ENCODE data around the gene FBRSL1. TPM values are rescaled to one million over a fixed set of nuclear protein-coding genes. Genes with fewer than 3 reads are reported as not detected.

The FBRSL1 gene
- total RNA-seq, 2 donors from 2014 or later: 20.2 to 22.5 TPM

DNA sequence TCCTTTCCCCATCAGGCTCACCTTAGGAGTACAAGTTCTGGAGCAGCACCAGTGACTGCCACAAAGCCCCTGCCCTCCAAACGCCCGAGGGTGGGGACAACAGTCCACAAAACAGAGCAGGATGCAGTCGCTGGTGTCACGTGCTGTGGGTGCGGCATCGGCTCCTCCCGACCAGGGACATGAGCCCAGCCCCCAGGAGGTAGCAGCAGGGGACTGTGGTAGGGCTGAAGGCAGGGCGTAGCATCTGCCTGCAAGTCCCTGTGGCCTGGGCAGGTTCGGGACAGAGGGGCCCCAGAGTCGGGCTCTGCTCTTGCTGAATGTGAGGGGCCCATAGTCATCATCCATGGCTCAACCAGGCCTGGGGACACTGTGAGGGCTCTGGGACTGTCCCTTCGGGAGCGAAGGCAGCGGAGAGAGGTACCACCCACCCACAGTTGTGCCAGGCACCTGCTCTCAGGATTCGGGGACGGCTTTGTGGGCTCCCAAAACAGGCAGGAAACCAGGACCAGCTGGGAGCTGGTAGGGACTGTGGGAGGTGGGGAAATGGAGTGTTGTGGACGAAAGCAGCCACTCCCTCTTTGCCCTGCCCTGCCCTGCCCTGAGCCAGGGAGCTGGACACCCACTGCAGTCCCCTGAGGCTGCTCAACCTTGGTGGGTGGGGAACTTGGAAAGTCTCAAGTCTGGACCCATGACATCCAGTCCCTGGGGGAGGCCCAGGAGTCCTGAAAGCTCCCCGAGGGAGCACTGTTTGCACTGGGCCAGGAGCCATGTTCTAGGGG lies 30.7 kb downstream of the FBRSL1 start:
- no peaks in the 10 kb centered on the region for H3K4me1 ChIP-seq (ENCODE audit: control insufficient read depth in 1 of 2, low read depth in 2 of 2)
- no peaks in the 10 kb centered on the region for H3K36me3 ChIP-seq
- no peak overlapping the region for H3K27ac ChIP-seq
- no peak for DNase-seq (ENCODE audit: low spot score)
- no peak overlapping the region for H3K4me3 ChIP-seq
- no peaks in the 10 kb centered on the region for H3K27me3 ChIP-seq (replicated peaks; ENCODE audit: insufficient read depth)
- H3K9me3 ChIP-seq: peaks cover under 1% of the 10 kb centered on the region
- ATAC-seq (ENCODE audit: insufficient number of reproducible peaks, low FRiP score, low read depth): no peak
- TF ChIP-seq, protein P1, sequence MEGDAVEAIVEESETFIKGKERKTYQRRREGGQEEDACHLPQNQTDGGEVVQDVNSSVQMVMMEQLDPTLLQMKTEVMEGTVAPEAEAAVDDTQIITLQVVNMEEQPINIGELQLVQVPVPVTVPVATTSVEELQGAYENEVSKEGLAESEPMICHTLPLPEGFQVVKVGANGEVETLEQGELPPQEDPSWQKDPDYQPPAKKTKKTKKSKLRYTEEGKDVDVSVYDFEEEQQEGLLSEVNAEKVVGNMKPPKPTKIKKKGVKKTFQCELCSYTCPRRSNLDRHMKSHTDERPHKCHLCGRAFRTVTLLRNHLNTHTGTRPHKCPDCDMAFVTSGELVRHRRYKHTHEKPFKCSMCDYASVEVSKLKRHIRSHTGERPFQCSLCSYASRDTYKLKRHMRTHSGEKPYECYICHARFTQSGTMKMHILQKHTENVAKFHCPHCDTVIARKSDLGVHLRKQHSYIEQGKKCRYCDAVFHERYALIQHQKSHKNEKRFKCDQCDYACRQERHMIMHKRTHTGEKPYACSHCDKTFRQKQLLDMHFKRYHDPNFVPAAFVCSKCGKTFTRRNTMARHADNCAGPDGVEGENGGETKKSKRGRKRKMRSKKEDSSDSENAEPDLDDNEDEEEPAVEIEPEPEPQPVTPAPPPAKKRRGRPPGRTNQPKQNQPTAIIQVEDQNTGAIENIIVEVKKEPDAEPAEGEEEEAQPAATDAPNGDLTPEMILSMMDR (IDR thresholded peaks at IDR 0.05): no peak

DNA sequence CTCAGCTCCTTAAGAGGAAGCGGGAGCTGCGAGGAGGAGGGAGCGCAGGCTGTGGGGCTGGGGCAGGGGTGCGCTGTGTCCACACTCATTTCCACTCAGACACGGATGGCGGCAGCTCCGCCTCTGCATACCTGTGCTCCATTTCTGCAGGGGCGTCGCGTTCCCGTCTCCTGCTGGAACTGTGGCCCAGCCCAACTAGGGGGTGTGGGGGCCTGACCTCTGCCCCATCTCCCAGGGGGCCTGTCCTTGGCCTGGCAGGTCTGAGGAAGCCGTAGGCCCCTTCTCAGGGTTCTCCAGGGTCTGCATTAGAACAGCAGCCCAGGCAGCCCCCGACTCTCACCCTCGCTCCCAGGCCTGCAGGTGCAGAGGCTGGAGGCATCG lies 31.2 kb downstream of the FBRSL1 start:
- Histone ChIP-seq H3K27me3 (replicated peaks; ENCODE audit: insufficient read depth) (no peaks in the 10 kb centered on the region), H3K9me3 (no peaks in the 10 kb centered on the region), H3K4me3 (no peak overlapping the region), H3K27ac (no peak overlapping the region), H3K4me1 (ENCODE audit: control insufficient read depth in 1 of 2, low read depth in 2 of 2) (no peaks in the 10 kb centered on the region), H3K36me3 (no peaks in the 10 kb centered on the region)
- DNase-seq (ENCODE audit: low spot score) (no peak), ATAC-seq (ENCODE audit: insufficient number of reproducible peaks, low FRiP score, low read depth) (no peak)
- TF ChIP-seq, protein P1 (IDR thresholded peaks at IDR 0.05): no peak

DNA sequence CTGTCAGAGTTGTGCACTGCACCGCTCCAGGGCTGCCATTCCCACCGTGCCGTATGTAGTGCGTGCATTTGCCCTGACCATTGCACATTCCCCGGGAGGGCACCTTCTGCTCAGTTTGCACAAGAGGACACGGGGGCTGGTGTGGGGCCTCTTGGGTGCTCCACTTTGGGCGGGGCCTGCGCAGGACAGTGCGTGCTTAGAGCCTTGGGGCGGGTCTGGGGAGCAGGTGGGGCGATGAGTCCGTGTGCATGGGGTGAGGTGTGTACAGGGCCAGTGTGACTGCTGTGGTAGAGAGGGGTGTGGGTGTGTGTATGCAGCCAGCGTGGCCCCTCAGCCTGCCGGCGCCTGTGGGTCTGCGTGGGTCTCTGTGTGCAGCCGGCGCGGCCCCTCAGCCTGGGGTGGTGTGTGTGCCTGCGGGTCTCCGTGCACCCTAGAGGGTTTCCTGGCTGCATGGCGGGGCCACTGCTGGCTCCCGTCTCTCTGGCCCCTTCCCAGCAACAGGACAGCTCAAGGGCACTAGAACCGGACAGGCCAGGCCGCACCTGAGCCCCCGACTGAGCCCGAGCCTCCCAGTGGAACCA lies 31.9 kb downstream of the FBRSL1 start:
- DNase-seq (ENCODE audit: low spot score) (no peak), ATAC-seq (ENCODE audit: insufficient number of reproducible peaks, low FRiP score, low read depth) (no peak)
- Histone ChIP-seq H3K4me3 (no peak overlapping the region), H3K4me1 (ENCODE audit: control insufficient read depth in 1 of 2, low read depth in 2 of 2) (no peaks in the 10 kb centered on the region), H3K36me3 (no peaks in the 10 kb centered on the region), H3K27me3 (replicated peaks; ENCODE audit: insufficient read depth) (no peaks in the 10 kb centered on the region), H3K9me3 (no peaks in the 10 kb centered on the region), H3K27ac (no peak overlapping the region)
- TF ChIP-seq, protein P1 (IDR thresholded peaks at IDR 0.05): no peak

DNA sequence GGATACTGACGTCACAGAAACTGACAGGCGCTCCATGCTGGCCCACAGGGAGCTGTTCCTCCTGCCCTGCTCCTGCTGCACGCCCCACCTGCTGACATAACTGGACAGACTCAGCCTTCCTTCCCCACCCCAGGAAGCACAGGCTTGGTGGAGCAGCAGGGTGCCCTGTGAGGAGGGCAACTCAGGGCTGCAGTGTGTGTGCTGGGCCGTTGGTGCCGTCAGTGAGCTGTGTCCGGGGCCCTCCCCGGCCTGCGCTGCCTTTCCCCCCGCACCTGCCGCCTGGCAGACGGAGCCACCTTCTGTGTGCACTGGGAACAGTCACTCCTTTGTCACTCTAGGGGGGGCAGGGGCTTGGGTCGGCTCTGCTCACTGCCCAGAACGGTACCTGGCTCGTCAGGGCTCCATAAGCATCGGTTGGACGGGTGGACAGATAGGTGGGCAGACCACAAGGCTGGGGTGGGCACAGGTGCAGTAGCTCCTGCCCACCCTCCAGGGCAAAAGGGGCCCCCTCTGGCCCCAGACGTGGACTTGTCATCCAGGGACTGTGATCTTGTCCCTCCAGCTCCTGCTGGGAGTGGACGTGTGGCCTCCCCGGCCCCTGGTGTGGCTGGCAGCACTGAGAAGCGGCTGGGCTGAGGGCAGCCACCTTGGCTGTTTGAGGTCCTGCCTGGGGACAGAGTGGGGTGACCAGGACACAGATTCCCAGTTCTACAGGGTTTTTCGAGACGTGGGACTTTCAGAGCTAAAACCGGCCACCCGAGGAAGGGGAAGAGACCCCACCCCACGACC lies 32.8 kb downstream of the FBRSL1 start:
- Histone ChIP-seq H3K27ac (no peak overlapping the region), H3K4me1 (ENCODE audit: control insufficient read depth in 1 of 2, low read depth in 2 of 2) (no peaks in the 10 kb centered on the region)

More for the DNA sequence above, 32.8 kb downstream of the FBRSL1 start:
- TF ChIP-seq, protein P1 (IDR thresholded peaks at IDR 0.05): no peak
- H3K9me3 ChIP-seq: no peaks in the 10 kb centered on the region
- H3K36me3 ChIP-seq: no peaks in the 10 kb centered on the region
- H3K27me3 ChIP-seq (replicated peaks; ENCODE audit: insufficient read depth): no peaks in the 10 kb centered on the region
- H3K4me3 ChIP-seq: no peak overlapping the region
- no peak for DNase-seq (ENCODE audit: low spot score)
- ATAC-seq (ENCODE audit: insufficient number of reproducible peaks, low FRiP score, low read depth): no peak
